ENCODE results near the gene GFPT2.

The GFPT2 gene

DNA sequence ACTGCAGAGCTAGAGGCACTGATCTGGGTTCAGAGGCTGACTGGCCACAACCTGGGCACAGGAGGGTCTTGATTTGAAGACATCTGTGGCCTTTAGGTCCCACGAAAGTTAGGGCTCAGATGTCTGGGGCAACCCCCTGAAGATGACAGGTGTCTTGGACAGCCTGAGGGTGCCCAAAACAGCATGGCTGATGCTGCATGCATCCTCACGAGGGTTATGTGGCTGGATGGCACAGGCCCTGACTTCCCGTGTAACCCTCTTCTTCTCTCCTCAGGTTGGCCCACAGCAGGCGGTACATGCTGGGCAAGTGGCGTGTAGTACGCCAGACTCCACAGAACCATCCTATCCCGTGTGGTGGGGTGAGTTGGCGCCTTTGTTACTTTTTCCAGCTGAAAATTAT lies 29.8 kb upstream of the GFPT2 start:
- DNase-seq = no peak
- Mint-ChIP-seq H3K9me3 (no peaks in the 10 kb centered on the region), H3K27ac (no peak overlapping the region), H3K4me3 (no peak overlapping the region), H3K4me1 (ENCODE audit: low read depth) (no peaks in the 10 kb centered on the region), H3K36me3 (ENCODE audit: low read depth) (no peaks in the 10 kb centered on the region), H3K27me3 (peaks cover 5% of the 10 kb centered on the region)

DNA sequence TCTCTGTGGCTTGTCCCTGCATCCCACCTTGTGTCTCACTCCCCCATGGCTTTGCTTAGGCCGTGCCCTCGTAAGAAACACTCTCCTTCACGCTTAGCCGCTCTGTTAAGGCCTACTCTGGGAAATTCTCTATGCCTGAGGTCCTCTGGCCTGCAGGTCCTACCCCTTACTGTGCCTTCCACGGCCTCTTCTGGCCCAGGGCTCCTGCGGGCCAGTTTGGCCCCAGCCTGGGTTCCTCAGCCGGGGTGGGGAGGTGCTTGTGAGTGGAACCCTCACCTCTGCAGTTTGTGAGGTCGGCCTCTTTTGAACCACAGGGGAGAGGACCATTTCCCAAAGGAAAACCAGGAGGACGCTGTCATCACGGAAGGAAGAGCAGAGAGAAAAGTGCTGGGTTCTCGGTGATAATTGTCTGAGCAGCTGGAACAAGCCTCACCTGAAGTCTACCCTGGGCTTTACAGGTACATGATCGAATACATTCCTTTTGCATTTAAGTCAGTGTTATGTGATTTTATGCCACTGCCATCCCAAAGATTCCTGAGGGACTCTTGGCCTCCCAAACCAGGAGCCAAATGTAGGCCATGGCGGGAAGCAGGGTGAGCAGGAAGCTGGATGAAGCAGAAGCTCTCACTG lies 28.8 kb upstream of the GFPT2 start:
- no peak for DNase-seq
- Mint-ChIP-seq H3K4me3 (no peak overlapping the region), H3K36me3 (ENCODE audit: low read depth) (no peaks in the 10 kb centered on the region), H3K9me3 (no peaks in the 10 kb centered on the region), H3K27me3 (peaks cover 5% of the 10 kb centered on the region), H3K27ac (no peak overlapping the region), H3K4me1 (ENCODE audit: low read depth) (no peaks in the 10 kb centered on the region)

DNA sequence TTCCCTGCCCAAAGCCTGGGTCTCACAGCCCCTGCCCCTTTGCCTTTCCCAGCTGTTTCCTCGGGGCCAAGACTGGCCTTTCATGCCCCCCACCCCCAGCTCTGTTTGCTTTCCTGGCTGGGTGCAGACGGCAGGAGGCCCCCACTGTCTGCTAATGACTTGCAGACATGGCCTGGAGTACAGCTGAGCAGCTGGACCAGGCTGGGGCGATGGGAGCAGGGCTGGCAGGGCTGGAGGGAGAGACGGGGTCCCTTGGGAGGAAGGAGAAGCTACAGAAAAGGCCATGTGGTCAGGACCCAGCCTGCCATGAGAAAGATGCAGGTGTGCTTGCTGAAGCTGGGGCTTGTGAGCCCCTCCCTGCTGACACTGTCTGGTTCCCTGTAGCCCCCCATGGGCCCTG lies 28.3 kb upstream of the GFPT2 start:
- Mint-ChIP-seq H3K4me3 (no peak overlapping the region), H3K9me3 (no peaks in the 10 kb centered on the region), H3K36me3 (ENCODE audit: low read depth) (no peaks in the 10 kb centered on the region), H3K27me3 (peaks cover 5% of the 10 kb centered on the region), H3K4me1 (ENCODE audit: low read depth) (no peaks in the 10 kb centered on the region), H3K27ac (no peak overlapping the region)
- no peak for DNase-seq

DNA sequence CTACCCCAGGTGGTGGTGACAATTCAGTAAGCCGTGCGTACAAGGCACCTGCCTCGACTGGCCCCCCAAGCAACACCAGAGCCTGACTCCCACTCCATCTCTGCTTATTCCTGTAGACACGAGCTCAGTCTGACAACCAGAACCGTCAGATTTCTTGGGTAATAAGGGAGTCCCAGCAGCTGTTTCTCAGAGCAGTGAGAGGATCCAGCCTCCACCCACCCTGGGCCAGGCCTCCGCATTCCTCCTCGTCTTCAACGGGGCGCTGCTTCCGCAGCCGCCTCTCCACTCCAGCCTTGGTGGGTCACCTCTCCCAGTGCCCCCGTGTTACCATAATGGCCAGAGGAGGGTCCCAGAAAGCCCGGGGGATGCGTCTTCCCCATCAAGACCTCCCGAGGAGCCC lies 27.7 kb upstream of the GFPT2 start:
- no peak overlapping the region for H3K4me3 Mint-ChIP-seq
- no peaks in the 10 kb centered on the region for H3K36me3 Mint-ChIP-seq (ENCODE audit: low read depth)
- H3K27ac Mint-ChIP-seq = no peak overlapping the region
- H3K4me1 Mint-ChIP-seq (ENCODE audit: low read depth) = no peaks in the 10 kb centered on the region
- DNase-seq = no peak
- H3K27me3 Mint-ChIP-seq = peaks cover 5% of the 10 kb centered on the region
- H3K9me3 Mint-ChIP-seq = no peaks in the 10 kb centered on the region

DNA sequence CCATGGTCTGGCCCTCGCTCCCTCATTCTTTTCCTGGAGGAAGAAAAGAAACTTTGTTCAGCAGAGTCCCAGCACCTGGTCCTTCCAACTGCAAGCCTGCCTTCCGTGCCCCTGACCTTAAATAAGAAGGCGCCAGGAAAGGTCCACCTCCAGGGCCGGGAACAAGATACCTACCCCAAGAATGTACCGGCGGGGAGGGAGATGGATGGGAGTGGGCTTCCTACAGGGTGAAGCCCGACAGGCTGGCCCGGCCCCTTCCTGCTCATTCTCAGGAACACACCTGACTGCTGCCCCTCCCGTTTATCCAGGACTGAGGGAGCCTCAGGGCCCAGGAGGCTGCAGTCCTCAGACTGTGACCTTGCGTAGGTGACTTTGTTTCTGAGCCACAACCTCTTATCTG lies 27.3 kb upstream of the GFPT2 start:
- Mint-ChIP-seq H3K4me3 (no peak overlapping the region), H3K27ac (no peak overlapping the region), H3K4me1 (ENCODE audit: low read depth) (no peaks in the 10 kb centered on the region), H3K27me3 (peaks cover 6% of the 10 kb centered on the region), H3K9me3 (no peaks in the 10 kb centered on the region), H3K36me3 (ENCODE audit: low read depth) (no peaks in the 10 kb centered on the region)
- DNase-seq = no peak

DNA sequence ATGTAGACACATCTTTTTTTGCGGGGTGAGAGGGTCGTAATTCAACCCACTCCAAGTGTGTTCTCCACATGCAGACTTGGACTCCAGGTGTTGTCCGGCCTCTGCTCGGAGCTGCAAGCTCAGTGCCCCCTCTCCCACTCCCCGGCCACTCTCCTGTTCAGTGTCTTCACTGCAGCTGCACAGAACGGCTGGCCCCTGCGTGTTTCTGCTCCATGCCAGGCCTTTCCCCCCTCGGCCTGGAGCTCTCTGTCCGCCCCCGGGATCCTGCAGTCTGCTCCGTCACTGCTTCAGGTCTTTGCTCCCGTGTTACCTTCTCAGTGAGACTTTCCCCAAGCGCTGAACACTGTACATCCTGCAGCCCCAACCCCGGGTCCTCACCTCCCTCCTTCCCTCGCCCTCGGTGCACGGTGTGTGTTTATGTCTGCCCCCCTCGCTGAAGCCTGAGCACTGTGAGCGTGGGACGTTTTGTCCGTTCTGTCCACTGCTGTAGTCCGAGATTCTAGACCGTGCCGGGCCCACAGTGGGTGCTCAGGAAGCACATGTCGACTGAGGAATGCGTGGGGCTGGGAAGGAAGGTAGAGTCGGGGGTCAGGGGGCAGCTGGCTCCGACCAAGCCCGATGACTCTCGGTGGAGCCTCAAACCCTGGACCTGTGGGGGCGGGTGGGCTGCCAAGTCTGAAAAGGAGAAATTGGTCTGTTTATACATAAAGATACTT lies 26.4 kb upstream of the GFPT2 start:
- H3K9me3 Mint-ChIP-seq = no peaks in the 10 kb centered on the region
- H3K4me3 Mint-ChIP-seq = no peak overlapping the region
- no peak for DNase-seq
- peaks cover 7% of the 10 kb centered on the region for H3K27me3 Mint-ChIP-seq
- no peak overlapping the region for H3K27ac Mint-ChIP-seq
- H3K4me1 Mint-ChIP-seq (ENCODE audit: low read depth) = no peaks in the 10 kb centered on the region
- no peaks in the 10 kb centered on the region for H3K36me3 Mint-ChIP-seq (ENCODE audit: low read depth)

DNA sequence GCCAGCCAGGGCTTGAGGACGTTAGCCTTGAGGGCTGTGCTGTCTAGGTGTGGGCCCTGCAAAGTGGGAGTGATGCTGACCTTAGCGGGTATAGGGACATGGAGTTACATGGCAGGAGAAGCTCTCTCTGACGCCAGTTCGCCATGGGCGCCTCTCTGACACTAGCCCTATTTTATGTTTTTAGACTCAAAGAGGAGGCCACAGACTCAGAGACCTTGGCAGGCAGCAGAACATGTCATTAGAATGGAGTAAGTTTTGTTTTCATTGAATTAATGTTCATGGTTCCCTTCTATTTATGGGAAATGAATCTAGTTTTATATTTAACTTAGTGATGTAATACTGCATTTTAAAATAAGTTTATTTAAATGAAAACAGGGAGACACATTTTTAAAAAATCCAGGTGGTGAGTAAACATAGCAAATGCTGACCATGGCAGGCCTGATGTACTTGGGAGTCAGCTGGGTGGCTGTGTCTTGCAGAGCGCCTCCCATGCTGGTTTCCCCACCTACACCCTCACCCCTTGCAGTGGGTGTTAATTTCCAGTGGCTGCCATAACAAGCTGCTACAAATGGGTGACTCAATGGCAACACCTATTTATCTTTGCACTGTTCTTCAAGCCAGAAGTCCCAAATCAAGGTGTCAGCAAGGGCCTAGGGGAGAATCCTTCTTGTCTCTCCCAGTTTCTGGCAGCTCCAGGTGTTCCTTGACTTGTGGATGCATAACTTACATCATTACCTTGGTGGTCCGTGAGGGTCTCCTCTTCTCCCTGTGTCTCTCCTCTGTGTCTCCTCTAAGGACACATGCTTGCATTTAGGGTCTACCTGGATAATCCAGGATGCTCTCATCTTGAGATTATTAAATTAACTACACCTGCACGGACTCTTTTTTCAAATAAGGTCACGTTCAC lies 25.6 kb upstream of the GFPT2 start:
- H3K4me1 Mint-ChIP-seq (ENCODE audit: low read depth) = no peaks in the 10 kb centered on the region
- no peaks in the 10 kb centered on the region for H3K9me3 Mint-ChIP-seq
- H3K36me3 Mint-ChIP-seq (ENCODE audit: low read depth) = no peaks in the 10 kb centered on the region

DNA sequence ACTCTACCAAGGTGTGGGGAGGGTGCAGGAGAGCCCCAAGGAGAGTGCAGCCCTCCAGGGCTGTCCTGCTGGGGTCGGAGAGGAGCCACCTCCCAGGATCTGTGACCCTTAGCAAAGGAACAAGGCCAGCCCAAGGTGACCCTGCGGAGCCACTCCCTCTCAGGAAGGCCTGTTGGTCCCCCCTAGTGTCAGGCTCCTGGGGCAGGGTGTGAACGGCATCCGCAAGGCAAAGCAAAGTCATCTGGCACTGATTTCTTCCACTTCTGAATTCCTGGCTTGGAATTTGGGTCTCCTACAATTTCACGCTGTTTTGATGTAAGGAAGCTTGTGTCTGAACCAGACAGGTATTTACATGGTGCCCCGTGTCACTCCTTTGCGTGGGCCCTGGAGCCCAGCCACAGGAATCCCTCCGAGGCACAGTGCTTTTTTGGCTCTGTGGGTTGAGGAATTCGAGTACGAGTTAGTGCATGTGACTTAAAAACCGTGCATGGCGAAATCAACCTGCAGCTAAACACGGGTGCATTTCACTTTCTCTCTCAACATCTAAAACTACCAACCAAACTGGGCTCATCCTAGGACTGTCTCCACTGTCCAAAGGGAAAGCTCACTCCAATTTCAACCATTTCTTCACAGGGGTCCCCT lies 24.5 kb upstream of the GFPT2 start:
- Mint-ChIP-seq H3K4me3 (no peak overlapping the region), H3K4me1 (ENCODE audit: low read depth) (no peaks in the 10 kb centered on the region), H3K9me3 (no peaks in the 10 kb centered on the region), H3K27me3 (peaks cover 2% of the 10 kb centered on the region), H3K36me3 (ENCODE audit: low read depth) (no peaks in the 10 kb centered on the region), H3K27ac (no peak overlapping the region)
- DNase-seq = no peak

More for the DNA sequence above, 25.6 kb upstream of the GFPT2 start:
- DNase-seq = no peak
- Mint-ChIP-seq H3K27ac (no peak overlapping the region), H3K4me3 (no peak overlapping the region), H3K27me3 (peaks cover 7% of the 10 kb centered on the region)

DNA sequence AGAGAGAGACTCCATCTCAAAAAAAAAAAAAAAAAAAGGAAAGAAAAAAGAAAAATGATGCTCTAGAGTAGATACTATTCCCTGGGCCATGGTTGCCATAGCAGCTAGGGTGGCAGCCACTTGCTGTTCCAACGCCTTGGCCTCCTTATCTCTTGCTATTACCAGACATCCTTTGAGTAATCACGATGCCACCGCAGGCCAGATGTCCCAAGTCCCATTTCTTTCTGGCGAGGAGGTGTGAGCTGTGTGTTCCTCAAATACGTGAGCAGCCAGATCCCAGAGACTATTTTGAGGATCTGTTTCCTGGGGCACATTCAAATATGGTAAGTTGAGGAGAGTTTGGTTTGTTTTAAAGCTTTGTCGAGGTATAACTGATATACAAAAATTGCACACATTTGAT lies 23.4 kb upstream of the GFPT2 start:
- no peak overlapping the region for H3K4me3 Mint-ChIP-seq
- H3K27me3 Mint-ChIP-seq = peaks cover 2% of the 10 kb centered on the region
- DNase-seq = no peak
- no peak overlapping the region for H3K27ac Mint-ChIP-seq
- H3K36me3 Mint-ChIP-seq (ENCODE audit: low read depth) = no peaks in the 10 kb centered on the region
- no peaks in the 10 kb centered on the region for H3K9me3 Mint-ChIP-seq
- H3K4me1 Mint-ChIP-seq (ENCODE audit: low read depth) = no peaks in the 10 kb centered on the region

DNA sequence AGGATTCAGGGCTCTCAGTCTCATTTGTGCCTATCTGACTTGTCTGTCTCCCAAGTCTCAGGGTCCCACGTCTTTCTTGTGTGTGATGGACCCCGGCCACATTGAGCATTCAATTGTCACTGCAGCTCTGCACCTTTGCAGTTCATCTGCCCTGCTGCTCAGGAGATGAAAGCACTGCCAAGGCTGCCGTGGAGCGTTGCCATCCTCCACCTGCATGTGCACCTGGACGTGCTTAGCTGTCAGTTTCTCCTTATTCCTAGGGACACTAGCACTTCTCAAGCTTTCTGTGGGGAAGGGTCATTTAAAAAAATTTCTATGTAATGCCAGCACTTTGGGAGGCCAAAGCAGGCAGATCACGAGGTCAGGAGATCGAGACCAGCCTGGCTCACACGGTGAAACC lies 22.8 kb upstream of the GFPT2 start:
- Mint-ChIP-seq H3K4me3 (no peak overlapping the region), H3K36me3 (ENCODE audit: low read depth) (no peaks in the 10 kb centered on the region), H3K27me3 (peaks cover 4% of the 10 kb centered on the region), H3K4me1 (ENCODE audit: low read depth) (no peaks in the 10 kb centered on the region), H3K9me3 (no peaks in the 10 kb centered on the region), H3K27ac (no peak overlapping the region)
- no peak for DNase-seq

DNA sequence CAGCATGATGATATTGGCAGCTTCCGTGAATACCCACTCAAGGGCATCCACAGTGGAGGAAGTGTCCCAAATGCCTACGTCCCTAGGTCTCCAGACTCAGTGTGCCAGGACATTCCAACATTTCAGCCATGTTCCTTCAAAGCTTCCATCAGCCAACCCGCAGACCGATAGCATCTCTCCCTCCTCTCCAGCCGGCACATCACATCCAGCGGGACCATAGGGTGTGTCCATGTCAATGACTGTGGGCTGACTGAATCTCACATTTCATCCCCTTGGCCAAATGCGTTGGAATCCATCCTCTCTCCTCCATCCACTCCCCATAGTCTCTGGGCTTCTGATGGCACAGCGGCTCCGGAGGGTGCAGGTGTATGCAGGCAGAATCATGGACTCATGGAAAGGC lies 22.2 kb upstream of the GFPT2 start:
- H3K27ac Mint-ChIP-seq = no peak overlapping the region
- peaks cover 5% of the 10 kb centered on the region for H3K27me3 Mint-ChIP-seq
- no peaks in the 10 kb centered on the region for H3K36me3 Mint-ChIP-seq (ENCODE audit: low read depth)
- H3K9me3 Mint-ChIP-seq = no peaks in the 10 kb centered on the region
- no peak overlapping the region for H3K4me3 Mint-ChIP-seq
- DNase-seq = no peak
- no peaks in the 10 kb centered on the region for H3K4me1 Mint-ChIP-seq (ENCODE audit: low read depth)

DNA sequence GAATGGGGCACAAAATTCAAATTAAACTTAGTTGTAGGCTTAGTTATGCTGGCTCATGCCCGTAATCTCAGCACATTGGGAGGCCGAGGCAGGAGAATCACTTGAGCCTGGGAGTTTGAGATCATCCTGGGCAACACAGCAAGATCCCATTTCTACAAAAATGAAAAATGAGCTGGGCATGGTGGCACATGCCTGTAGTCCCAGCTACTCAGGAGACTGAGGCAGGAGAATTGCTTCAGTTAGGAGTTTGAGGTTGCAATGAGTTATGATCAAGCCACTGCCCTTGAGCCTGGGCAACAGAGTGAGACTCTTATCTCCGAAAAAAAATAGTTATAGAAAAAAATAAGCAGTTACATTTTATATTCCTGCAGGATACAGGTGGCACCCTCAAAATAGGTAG lies 20.7 kb upstream of the GFPT2 start:
- no peaks in the 10 kb centered on the region for H3K4me1 Mint-ChIP-seq (ENCODE audit: low read depth)
- no peaks in the 10 kb centered on the region for H3K9me3 Mint-ChIP-seq
- peaks cover 5% of the 10 kb centered on the region for H3K27me3 Mint-ChIP-seq
- no peak for DNase-seq
- H3K27ac Mint-ChIP-seq = no peak overlapping the region
- H3K4me3 Mint-ChIP-seq = no peak overlapping the region
- no peaks in the 10 kb centered on the region for H3K36me3 Mint-ChIP-seq (ENCODE audit: low read depth)

DNA sequence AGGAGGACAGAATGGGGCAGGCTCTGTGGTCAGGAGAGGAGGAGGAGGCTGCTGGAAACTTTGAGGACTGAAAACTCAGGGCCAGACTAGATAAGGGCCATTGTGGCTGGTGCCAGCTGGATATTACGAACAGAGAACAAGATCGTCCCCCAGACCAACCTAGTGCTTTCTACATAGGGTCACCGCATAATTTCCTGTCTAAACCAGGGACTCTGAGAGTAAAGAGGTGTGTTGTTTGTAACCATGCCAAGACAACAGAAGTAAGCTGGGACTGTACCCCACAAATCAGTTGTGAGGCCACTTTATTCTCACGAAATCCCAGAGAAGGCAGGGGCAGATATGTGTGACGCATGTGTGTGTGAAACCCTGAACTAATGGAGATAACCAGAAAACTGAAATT lies 20.3 kb upstream of the GFPT2 start:
- Mint-ChIP-seq H3K4me1 (ENCODE audit: low read depth) (no peaks in the 10 kb centered on the region), H3K27me3 (peaks cover 5% of the 10 kb centered on the region), H3K36me3 (ENCODE audit: low read depth) (no peaks in the 10 kb centered on the region), H3K27ac (no peak overlapping the region), H3K9me3 (no peaks in the 10 kb centered on the region), H3K4me3 (no peak overlapping the region)
- DNase-seq = no peak

DNA sequence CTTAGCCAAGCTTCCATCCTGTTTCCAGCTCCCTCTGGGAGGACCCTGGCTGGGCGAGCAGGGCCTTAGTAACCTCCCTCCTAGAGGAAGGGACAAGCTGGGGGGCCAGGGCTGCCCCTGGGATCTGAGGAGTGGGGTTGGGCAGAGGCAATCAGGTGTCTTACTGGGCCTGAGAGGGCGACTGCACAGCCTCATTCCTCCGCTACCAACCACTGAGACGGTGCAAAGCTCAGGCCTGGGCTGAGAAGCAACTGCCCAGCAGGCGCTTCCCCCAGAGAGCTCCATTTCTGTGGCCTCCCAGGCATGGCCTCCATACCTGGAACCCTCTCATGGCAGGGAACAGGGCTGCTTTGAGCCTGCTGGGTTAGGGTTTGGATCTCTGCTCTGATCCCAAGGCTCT lies 18.8 kb upstream of the GFPT2 start:
- peaks cover 5% of the 10 kb centered on the region for H3K27me3 Mint-ChIP-seq
- no peaks in the 10 kb centered on the region for H3K36me3 Mint-ChIP-seq (ENCODE audit: low read depth)
- no peak overlapping the region for H3K27ac Mint-ChIP-seq
- H3K9me3 Mint-ChIP-seq = no peaks in the 10 kb centered on the region
- no peak overlapping the region for H3K4me3 Mint-ChIP-seq
- DNase-seq = no peak
- peaks cover 2% of the 10 kb centered on the region for H3K4me1 Mint-ChIP-seq (ENCODE audit: low read depth)

Data from activated T-cell treated with anti-CD3 and anti-CD28 coated beads, Interleukin-2, amount 50 U/mL, for 24 hours (primary cell).